Endothelial cell (in vitro differentiated cells): ENCODE results near the gene IGF2. TPM values are rescaled to one million over a fixed set of nuclear protein-coding genes. Genes with fewer than 3 reads are reported as not detected.

Experiments used
- DNase-seq: peaks from one replicate; pipeline ENCODE4 v3.0.0; 2021; ENCODE audit warnings: low spot score
- H3K27ac Mint-ChIP-seq: one replicate; pipeline ENCODE4 v1.8.0; 2021; ENCODE audit warnings: mixed read lengths, inconsistent platforms; ENCODE audit not compliant: unreplicated experiment
- H3K27me3 Mint-ChIP-seq: one replicate; pipeline ENCODE4 v1.8.0; 2021; ENCODE audit warnings: mild to moderate bottlenecking, moderate library complexity, mixed read lengths, inconsistent platforms; ENCODE audit not compliant: unreplicated experiment
- H3K36me3 Mint-ChIP-seq: one replicate; pipeline ENCODE4 v1.8.0; 2021; ENCODE audit warnings: mild to moderate bottlenecking, low read depth, mixed read lengths, inconsistent platforms; ENCODE audit not compliant: unreplicated experiment
- H3K4me1 Mint-ChIP-seq: one replicate; pipeline ENCODE4 v1.8.0; 2021; ENCODE audit warnings: mild to moderate bottlenecking, mixed read lengths, inconsistent platforms; ENCODE audit not compliant: unreplicated experiment
- H3K4me3 Mint-ChIP-seq: one replicate; pipeline ENCODE4 v1.8.0; 2021; ENCODE audit warnings: mild to moderate bottlenecking, mixed read lengths, inconsistent platforms; ENCODE audit not compliant: unreplicated experiment
- H3K9me3 Mint-ChIP-seq: one replicate; pipeline ENCODE4 v1.8.0; 2021; ENCODE audit warnings: mixed read lengths, inconsistent platforms; ENCODE audit not compliant: unreplicated experiment
- long read RNA-seq: library from polyadenylated mRNA; unstranded; transcript quantifications from one replicate; pipeline ENCODE4 v2.0.0, GENCODE V29; 2020; ENCODE audit not compliant: unreplicated experiment
- total RNA-seq: library from RNA; stranded (reverse); fragmentation: NEBNext Ultra II Directional; extraction: Animal tissue kit (Norgen Biotek cat#: 25700); gene quantifications from one replicate; pipeline ENCODE4 v1.2.1, GENCODE V29; 2021; ENCODE audit not compliant: unreplicated experiment
- TF ChIP-seq, protein P1 (sequence below): fragments of 200-600 bp; sonication (generic); IDR thresholded peaks from one replicate; pipeline ENCODE4 v1.5.0; 2021; ENCODE audit warnings: antibody characterized with exemption; ENCODE audit not compliant: unreplicated experiment

IGF2 gene, protein sequence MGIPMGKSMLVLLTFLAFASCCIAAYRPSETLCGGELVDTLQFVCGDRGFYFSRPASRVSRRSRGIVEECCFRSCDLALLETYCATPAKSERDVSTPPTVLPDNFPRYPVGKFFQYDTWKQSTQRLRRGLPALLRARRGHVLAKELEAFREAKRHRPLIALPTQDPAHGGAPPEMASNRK
- total RNA-seq: 2.1 TPM
- long read RNA-seq: 0 reads

GRCh38 chr11:2139123-2139521 is at the start of gene IGF2:
Gene IGF2 (minus strand): TSS chr11:2139389. CDS start chr11:2135523, 3,866 bp downstream.
- TF ChIP-seq, protein P1, sequence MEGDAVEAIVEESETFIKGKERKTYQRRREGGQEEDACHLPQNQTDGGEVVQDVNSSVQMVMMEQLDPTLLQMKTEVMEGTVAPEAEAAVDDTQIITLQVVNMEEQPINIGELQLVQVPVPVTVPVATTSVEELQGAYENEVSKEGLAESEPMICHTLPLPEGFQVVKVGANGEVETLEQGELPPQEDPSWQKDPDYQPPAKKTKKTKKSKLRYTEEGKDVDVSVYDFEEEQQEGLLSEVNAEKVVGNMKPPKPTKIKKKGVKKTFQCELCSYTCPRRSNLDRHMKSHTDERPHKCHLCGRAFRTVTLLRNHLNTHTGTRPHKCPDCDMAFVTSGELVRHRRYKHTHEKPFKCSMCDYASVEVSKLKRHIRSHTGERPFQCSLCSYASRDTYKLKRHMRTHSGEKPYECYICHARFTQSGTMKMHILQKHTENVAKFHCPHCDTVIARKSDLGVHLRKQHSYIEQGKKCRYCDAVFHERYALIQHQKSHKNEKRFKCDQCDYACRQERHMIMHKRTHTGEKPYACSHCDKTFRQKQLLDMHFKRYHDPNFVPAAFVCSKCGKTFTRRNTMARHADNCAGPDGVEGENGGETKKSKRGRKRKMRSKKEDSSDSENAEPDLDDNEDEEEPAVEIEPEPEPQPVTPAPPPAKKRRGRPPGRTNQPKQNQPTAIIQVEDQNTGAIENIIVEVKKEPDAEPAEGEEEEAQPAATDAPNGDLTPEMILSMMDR: no peak
- no peak for DNase-seq
- no peaks in the 10 kb centered on the region for H3K9me3 Mint-ChIP-seq
- H3K36me3 Mint-ChIP-seq: no peaks in the 10 kb centered on the region
- H3K4me1 Mint-ChIP-seq: peaks cover 3% of the 10 kb centered on the region
- H3K4me3 Mint-ChIP-seq: peak within 1 kb of the TSS; percentile 15
- no peak within 1 kb of the TSS for H3K27ac Mint-ChIP-seq
- peaks cover 29% of the 10 kb centered on the region for H3K27me3 Mint-ChIP-seq

- Mint-ChIP-seq H3K4me3 (no peak overlapping the region), H3K36me3 (no peaks in the 10 kb centered on the region), H3K27ac (no peak overlapping the region), H3K9me3 (no peaks in the 10 kb centered on the region), H3K4me1 (no peaks in the 10 kb centered on the region), H3K27me3 (peaks cover 4% of the 10 kb centered on the region)
- no peak for DNase-seq
- TF ChIP-seq, protein P1: no peak
Measured at GRCh38 chr11:2188745-2189144, 49.6 kb upstream of the IGF2 start.

- Mint-ChIP-seq H3K27ac (no peak overlapping the region), H3K36me3 (no peaks in the 10 kb centered on the region)
- no peak for DNase-seq
Measured at GRCh38 chr11:2187280-2187707, 48.1 kb upstream of the IGF2 start.

DNA sequence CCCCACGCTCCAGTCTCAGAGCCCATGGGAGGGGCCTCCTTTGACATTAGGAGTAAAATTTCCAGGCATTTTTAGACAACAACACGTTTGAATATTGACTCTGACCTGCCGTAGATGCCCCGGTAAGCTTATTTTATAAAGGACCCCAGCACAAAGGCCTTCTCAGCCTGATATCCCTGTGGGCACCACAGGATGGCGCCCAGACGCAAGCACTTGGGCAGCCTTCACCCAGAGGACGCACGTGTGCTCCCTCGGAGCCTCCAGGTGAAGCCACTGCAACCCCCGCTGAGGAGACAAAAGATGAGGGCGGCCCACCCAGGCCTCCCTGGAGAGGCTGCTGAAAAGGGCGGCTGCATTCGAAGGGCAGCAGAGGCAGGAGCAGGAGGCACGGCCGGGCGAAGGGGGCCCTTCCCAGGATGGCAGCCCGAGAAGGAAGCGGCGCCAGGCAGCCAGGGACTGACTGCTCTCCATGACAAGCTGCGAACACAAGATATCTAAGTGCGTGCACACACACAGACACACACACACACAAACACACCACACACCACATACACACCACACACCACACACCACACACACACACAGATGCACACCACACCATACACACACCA is 47.6 kb upstream of the IGF2 start:
- no peaks in the 10 kb centered on the region for H3K9me3 Mint-ChIP-seq
- peak; percentile 55 for DNase-seq
- H3K36me3 Mint-ChIP-seq: no peaks in the 10 kb centered on the region
- TF ChIP-seq, protein P1: peak; percentile 59
- no peak overlapping the region for H3K27ac Mint-ChIP-seq
- no peaks in the 10 kb centered on the region for H3K4me1 Mint-ChIP-seq
- peaks cover 6% of the 10 kb centered on the region for H3K27me3 Mint-ChIP-seq
- H3K4me3 Mint-ChIP-seq: no peak overlapping the region

More at GRCh38 chr11:2187280-2187707, 48.1 kb upstream of the IGF2 start:
- TF ChIP-seq, protein P1: no peak
- H3K9me3 Mint-ChIP-seq: no peaks in the 10 kb centered on the region
- H3K4me1 Mint-ChIP-seq: no peaks in the 10 kb centered on the region
- H3K4me3 Mint-ChIP-seq: no peak overlapping the region
- H3K27me3 Mint-ChIP-seq: peaks cover 6% of the 10 kb centered on the region
